ENCODE results near the gene ANTKMT. TPM values are rescaled to one million over a fixed set of nuclear protein-coding genes. Genes with fewer than 3 reads are reported as not detected.

Gene ANTKMT
- total and polyA plus RNA-seq, 2 of the 4 experiments (the other 2 are of a cell fraction), result 7.3 to 16.2 TPM

GRCh38 chr16:726438-727290, 5.7 kb downstream of the ANTKMT start, which contains the start of the genes CCDC78 and HAGHL:
CCDC78 (minus strand) TSS chr16:726443; CDS start chr16:726367, 76 bp downstream.
HAGHL (plus strand) TSS chr16:727106; CDS start chr16:727510, 404 bp downstream.
- Histone ChIP-seq H3K36me3 (ENCODE audit: control insufficient read depth, insufficient read depth, low read length) (peaks cover 5% of the 10 kb centered on the region; the same call in 1 of the 2 replicates), H3K4ac (ENCODE audit: low read depth, low read length) (peak within 1 kb of the TSS; percentile 98), H3K9me3 (ENCODE audit: control insufficient read depth, insufficient read depth, low read length) (no peaks in the 10 kb centered on the region), H3K4me2 (ENCODE audit: low read depth, low read length) (peak within 1 kb of the TSS; percentile 98), H3K27ac (ENCODE audit: insufficient read depth, low read length) (peak within 1 kb of the TSS; percentile 76; the same call in 1 of the 2 replicates), H3K9ac (ENCODE audit: low read depth, low read length) (peak within 1 kb of the TSS; percentile 90), H4K91ac (ENCODE audit: insufficient read depth, low read depth, low read length) (peak within 1 kb of the TSS; percentile 96), H4K20me1 (ENCODE audit: insufficient read depth, low read length) (peaks cover 4% of the 10 kb centered on the region), H4K8ac (ENCODE audit: low read depth in 2 of 2, low read length in 2 of 2) (peak within 1 kb of the TSS; percentile 96 to 100), H3K4me1 (ENCODE audit: control insufficient read depth, insufficient read depth, low read length) (peaks cover 9% of the 10 kb centered on the region), H2BK5ac (ENCODE audit: low read depth, low read length, poor library complexity, severe bottlenecking) (no peak within 1 kb of the TSS), H3K27me3 (ENCODE audit: control insufficient read depth, insufficient read depth, low read length) (no peaks in the 10 kb centered on the region), H2AK9ac (replicated peaks; ENCODE audit: low read depth, low read length, poor library complexity) (peak within 1 kb of the TSS; percentile 99), H2AK5ac (ENCODE audit: low read depth, low read length) (peak within 1 kb of the TSS; percentile 100), H3K14ac (replicated peaks; ENCODE audit: low read depth, low read length) (peak within 1 kb of the TSS; percentile 99), H3K56ac (ENCODE audit: extremely low read depth, insufficient read depth, low read length) (no peak within 1 kb of the TSS), H3K18ac (ENCODE audit: low read depth, low read length) (peak within 1 kb of the TSS; percentile 50; the same call in 1 of the 2 replicates), H3K79me1 (ENCODE audit: low read depth in 1 of 2, low read length in 2 of 2) (peaks cover 0 to 5% of the 10 kb centered on the region in 2 experiments; a peak in 1 of 4 replicates), H2AFZ (replicated peaks; ENCODE audit: low read length, poor library complexity) (peak within 1 kb of the TSS; percentile 93), H4K5ac (ENCODE audit: low read depth, low read length) (peak within 1 kb of the TSS; percentile 62), H3K4me3 (ENCODE audit: insufficient read depth, low read depth, low read length) (peak within 1 kb of the TSS; percentile 62), H2BK120ac (ENCODE audit: low read depth, low read length) (peak within 1 kb of the TSS; percentile 60), H3K9me1 (ENCODE audit: insufficient read depth, low read length) (peaks cover 2% of the 10 kb centered on the region; the same call in 1 of the 2 replicates), H3K23ac (ENCODE audit: low read depth, low read length) (peak within 1 kb of the TSS; percentile 99), H2BK15ac (ENCODE audit: low read depth, low read length) (peak within 1 kb of the TSS; percentile 80; the same call in 1 of the 3 replicates), H2BK20ac (ENCODE audit: low read depth, low read length) (no peak within 1 kb of the TSS)
- CTCF ChIA-PET, result no interaction called here
- dilution Hi-C loops (cut with HindIII; ENCODE audit: low sequenced_read_pairs, unreplicated experiment) (no loop called here), in situ Hi-C loops (cut with MboI; ENCODE audit: low sequenced_read_pairs) (no loop called here), intact Hi-C loops (cut with micrococcal nuclease) (loop anchor here (5.0 kb wide), 1 partner anchor 61 kb away; the partner anchor contains the start of genes CHTF18 and RPUSD1)
- POLR2A ChIA-PET (ENCODE audit: unreplicated experiment), result no interaction called here
- WGBS, 2 experiments (ENCODE audit: extremely low coverage in 2 of 2, insufficient read length in 1 of 2), result 7% methylated on average over 17 of the region's 88 CpGs; no CpG with 5 or more reads in 1 of the 2 experiments
- ATAC-seq (ENCODE audit: low read depth) (peak; percentile 56), DNase-seq (peak; percentile 34)
- no peak for TF ChIP-seq RAD21 (IDR thresholded peaks at IDR 0.05; ENCODE audit: low read length)
- TF ChIP-seq USF2 (IDR thresholded peaks at IDR 0.05; ENCODE audit: low read depth, low read length), result 0 out of 2 replicates have a peak, but pooled peaks have one; percentile 32
- BruUV-seq (replicated peaks), result no TSS peak

Measured in IMR-90 (cell line).